ENCODE results near the gene ACSS1. TPM values are rescaled to one million over a fixed set of nuclear protein-coding genes. Genes with fewer than 3 reads are reported as not detected.

ACSS1 gene
- total and polyA plus RNA-seq, 2 of the 8 experiments (the other 6 are each of a cell fraction or from before 2014, with no cell fraction given) = 2.6 to 3.4 TPM

DNA sequence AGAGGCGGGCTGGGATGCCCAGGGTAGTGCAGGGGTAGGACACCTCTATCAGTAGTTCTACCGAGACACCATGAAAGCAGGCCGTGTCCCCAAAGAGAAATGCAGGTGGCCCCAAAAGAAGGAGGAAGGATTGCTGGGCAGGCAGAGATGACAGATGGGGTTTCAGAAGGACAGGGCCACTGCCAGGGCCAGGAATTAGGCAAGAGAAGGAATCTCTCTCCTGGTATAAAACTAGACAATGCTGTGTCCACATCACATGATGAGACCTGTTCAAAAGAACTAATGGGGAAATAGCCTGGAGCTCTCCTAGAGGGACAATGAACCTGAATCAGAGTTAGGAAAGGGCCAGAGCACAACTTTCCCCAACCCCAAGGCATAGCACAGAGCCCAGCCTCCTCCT lies 45.6 kb upstream of the ACSS1 start (continued):
- TF ChIP-seq RBBP5 (IDR thresholded peaks at IDR 0.05; ENCODE audit: borderline replicate concordance, low read depth, low read length) = no peak
- TF ChIP-seq JUN (IDR thresholded peaks at IDR 0.05; ENCODE audit: low read depth, low read length) = no peak
- no peak for TF ChIP-seq GABPA (IDR thresholded peaks at IDR 0.05; ENCODE audit: borderline replicate concordance, insufficient read depth, low read length)
- TF ChIP-seq, protein P1, sequence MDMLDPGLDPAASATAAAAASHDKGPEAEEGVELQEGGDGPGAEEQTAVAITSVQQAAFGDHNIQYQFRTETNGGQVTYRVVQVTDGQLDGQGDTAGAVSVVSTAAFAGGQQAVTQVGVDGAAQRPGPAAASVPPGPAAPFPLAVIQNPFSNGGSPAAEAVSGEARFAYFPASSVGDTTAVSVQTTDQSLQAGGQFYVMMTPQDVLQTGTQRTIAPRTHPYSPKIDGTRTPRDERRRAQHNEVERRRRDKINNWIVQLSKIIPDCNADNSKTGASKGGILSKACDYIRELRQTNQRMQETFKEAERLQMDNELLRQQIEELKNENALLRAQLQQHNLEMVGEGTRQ (IDR thresholded peaks at IDR 0.05; ENCODE audit: low read length) = no peak
